Nucleus accumbens (tissue), 56 donors: Measurements from ENCODE around the gene AIP.
A peak's percentile ranks its signal among the peaks of the same experiment; 100 is the strongest.
"Not testable (repeated sequence)": the region's sequence is repeated elsewhere in the genome, so short reads cannot be mapped to it uniquely, and the experiment has no call there.

ENCODE experiments used
- DNase-seq, 56 donors: peaks; one replicate each; lab custom pipeline; 2025; lab: John Stamatoyannopoulos, UW

AIP gene

DNA sequence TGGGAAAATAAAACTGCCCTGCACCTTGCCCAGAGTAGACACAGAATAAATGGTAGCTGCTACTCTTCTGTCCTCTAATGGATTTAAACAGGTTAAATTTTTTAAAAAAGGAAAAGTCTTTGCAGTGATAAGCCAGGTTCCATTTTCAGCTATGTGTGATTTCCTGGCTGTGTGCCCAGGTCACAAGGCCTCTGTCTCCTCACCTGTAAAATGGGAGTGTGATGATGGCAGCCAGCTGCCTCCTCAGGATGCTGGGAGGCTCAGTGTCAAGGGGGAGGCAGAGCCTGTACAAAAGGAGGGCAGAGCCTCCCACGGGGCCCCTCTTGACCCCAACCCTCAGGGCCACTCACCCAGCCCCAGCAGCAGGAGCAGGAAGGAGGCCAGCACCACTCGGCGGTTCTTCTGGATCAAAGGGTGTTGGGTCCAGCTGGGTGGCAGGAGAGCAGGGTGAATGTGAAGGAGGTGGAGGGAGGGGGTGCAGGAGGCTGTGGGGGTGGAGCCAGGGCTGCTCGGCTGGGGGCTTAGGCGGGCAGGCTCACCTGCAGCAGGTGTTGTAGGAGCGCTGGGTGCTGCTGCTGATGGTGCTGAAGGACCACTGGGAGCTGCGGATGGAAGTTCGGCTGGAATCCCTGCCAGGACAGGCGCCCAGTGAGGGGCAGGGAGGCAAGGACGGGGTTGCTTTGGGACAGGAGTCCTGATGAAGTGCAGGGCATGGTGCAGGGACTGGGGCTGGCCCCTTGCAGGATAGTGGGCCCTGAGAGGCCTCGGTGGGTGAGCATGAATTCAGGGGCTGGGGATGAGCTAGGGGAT, 15.7 kb upstream of the AIP start:
- DNase-seq = no peak

DNA sequence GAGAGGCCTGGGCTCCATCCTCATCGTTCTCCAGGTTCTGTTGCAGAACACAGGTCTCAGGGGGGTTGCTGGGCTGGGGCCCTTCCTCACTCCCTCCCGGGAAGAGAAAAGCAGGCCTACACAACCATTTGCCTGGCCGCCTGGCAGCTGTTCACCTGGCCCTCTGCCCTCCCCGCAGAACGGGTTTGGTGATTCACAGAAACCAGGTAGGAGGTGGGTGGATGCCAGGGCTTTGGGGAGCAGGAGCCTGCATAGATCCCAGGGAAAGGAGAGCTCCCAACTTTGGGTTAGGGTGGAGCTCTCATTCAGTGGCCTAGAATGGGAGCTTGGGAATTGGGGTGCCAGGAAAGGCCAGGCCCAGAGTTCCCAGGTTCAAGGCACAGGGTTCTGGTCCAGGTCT, 14.8 kb upstream of the AIP start:
- peak in 22 of 56 donors; percentile 14 to 54 (median 34) for DNase-seq

DNA sequence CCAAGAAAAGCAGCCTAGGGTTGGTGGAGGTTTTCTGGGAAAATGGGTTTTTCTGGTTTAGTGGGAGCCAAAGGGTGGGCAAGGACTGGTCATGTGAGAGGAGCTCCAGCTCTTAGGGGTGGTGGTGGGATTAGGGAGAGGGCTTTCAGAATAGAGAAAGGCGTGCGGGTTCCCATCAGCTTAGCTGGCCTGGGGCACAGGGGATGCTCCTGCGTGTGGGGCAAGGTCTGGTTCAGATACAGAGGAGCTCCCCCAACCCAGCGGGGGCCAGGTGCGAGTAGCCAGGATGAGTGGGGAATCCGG, 14.4 kb upstream of the AIP start:
- DNase-seq = no peak

DNA sequence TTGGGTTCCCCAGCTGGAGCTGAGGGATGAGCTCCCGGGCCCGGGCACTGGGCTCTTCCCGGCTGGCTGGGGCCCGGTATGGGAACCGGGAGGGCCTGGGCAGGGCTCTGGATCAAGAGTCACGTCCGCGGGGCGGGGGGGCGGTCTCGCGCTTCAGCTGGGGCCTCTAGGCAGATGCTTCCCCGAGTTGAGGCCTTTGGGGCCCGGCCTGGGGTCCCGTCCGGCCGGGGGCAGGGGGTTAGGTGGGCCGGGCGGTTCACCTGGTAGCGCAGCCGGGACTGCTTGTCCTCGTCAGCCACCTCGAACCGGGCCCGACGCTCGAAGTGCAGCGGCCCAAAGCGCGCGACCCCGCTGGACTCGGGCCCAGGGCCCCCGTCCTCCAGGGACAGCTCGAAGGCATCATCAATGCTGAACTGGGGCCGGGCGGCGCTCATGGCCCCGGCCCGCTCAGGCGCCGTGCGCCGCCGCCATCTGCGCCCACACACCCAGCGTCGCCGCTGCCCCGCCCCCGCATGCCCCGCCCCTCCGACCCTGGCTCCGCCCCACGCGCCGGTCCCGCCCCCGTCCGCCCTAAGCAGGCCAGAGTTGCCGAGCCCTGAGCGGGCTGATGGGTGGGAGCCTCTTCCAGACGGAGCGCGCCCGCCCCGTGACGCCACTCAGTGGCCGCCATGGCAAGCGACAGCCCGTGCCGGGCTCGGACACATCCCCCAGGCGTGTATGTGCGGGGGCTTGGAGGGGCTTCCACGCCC, 13.9 kb upstream of the AIP start, which contains the start of gene TMEM134:
Gene TMEM134 (minus strand): TSS at position 493 of the 749 bp plus-strand sequence. CDS start 59 bp downstream, at position 434.
- peak; percentile 50 to 97 (median 90) for DNase-seq

DNA sequence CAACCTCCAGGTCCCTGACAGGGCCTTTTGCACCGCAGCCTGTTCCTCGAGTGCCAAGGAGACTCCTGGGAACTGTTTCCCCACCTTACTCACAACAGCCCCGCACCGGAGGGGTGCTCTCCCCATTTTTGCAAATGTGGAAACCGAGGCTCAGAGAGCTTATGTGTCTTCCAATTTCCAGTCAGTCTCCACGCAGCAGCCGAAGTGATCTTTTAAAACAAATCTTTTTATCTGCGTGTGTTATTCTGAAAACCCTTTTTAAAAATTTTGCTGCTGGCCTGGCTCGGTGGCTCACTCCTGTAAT, 13.4 kb upstream of the AIP start:
- DNase-seq = no peak

DNA sequence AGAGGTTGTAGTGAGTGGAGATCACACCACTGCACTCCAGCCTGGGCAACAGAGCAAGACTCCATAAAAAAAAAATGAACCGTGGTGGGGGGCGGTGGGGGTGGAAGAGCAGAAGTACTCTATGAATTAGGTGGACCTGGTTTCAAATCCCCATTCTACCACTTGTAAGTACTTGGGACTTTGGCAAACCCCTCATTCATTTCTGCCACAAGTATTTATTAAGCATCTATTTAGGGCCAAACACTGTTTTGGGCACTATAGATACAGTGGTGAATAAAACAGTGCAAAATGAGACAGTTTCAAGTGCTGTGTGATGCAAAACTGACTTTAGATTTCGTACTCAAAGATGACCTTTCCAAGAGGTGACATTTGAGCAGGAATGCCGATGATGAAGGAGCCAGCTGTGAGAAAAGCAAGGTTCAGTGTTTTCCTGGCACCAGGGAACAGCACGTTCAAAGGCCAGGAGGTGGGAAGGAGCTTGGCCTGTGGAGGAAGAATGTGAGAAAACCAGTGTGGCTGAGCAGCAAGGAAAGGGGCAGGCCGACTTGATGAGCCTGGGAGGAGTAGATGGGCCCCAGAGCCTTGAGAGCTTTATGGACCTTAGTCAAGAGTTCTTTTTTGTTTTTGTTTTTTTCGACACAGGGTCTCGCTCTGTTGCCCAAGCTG, 12.4 kb upstream of the AIP start:
- no peak for DNase-seq

DNA sequence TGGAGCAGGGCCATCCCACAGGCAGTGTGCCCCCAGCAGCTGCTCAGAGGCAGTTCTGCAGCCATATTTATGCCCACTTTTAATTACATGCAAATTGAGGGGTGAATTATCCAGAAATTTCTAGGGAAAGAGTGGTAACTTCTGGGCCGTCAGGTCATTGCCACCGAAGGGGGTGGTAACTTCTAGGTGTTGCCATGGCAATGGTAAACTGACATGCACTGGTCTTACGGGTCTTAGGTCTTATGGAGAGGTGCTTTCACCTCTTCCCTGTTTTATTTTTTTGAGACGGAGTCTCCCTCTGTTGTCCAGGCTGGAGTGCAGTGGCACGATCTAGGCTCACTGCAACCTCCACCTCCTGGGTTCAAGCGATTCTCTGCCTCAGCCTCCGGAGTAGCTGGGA, 9.9 kb upstream of the AIP start:
- DNase-seq = no peak

DNA sequence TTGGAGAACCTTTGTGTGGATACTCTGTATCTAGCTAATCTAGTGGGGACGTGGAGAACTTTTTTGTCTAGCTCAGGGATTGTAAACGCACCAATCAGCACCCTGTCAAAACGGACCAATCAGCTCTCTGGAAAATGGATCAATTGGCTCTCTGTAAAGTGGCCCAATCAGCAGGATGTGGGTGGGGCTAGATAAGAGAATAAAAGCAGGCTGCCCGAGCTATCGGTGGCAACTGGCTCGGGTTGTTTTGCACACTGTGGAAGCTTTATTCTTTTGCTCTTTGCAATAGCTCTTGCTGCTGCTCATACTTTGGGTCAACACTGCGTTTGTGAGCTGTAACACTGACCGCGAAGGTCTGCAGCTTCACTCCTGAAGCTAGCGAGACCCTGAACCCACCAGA, 6.1 kb upstream of the AIP start:
- not testable (repeated sequence) for DNase-seq

DNA sequence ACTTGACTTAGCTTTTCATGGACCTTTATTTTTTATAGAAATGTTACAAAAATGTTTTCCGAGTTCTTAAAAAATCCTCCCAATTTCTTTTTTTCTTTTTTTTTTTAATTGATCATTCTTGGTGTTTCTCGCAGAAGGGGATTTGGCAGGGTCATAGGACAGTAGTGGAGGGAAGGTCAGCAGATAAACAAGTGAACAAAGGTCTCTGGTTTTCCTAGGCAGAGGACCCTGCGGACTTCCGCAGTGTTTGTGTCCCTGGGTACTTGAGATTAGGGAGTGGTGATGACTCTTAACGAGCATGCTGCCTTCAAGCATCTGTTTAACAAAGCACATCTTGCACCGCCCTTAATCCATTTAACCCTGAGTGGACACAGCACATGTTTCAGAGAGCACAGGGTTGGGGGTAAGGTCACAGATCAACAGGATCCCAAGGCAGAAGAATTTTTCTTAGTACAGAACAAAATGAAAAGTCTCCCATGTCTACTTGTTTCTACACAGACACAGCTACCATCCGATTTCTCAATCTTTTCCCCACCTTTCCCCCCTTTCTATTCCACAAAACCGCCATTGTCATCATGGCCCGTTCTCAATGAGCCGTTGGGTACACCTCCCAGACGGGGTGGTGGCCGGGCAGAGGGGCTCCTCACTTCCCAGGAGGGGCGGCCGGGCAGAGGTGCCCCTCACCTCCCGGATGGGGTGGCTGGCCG, 5.3 kb upstream of the AIP start:
- DNase-seq = not testable (repeated sequence)

DNA sequence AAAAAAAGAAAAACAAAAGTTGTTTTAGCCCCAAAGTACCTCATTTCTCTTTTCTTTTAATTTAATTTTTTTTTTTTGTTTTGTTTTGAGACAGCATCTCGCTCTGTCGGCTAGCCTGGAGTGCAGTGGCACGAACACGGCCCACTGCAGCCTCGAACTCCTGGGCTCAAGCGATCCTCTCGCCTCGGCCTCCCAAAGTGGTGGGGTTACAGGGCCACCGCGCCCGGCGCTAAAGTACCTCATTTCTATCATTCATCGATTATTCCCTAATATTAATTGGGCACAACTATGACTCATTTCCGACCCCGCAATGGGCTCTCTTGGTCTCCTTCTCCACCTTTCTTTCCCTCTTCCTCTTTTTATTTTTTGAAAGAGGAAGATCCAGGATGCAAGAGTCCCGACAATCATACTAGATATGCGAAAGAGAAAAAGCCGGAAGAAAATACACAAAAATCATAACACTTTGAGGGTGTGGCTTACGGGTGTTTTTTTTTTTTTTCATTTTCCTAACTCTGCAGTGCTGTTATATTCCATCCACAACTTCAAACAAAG, 475 bp upstream of the AIP start:
- DNase-seq = no peak

DNA sequence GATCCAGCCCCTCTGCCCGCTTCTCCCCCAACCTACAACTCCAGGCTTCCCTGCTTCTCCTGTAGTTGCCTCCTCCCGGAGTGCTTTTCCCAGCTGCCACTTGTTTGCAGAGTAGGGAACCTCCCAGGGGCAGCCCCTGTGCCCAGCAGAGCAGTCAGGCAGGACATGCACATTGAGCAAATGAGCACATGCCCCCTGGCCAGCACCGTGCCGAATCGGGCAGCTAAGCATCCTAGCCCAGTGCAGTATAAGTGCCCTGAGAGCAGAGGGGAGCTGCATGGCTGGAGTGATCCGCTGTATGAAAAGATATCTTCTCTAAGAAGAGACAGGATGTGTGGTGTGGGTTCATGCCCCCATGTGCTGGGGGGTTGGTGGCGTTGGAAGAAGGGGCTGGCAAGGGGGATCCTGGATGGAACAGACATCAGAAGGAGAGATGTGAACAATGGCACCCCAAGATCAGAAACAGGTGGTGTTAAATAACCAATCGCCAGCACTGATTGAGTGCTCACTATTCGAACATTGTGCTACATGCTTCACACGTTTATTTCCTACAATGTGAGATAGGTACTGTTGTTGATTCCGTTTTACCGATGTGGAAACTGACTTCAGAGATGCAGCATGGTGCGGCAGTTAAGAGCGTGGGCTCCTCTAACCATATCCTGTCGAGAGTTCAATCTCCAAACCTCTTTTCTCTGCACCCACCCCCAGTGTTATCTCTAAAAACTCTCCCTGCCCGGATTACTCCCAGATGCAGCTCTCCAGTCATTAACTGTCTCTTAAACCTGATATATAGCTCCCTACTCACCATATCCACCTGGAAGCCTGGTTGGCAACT, 1.2 kb downstream of the AIP start:
- no peak for DNase-seq

DNA sequence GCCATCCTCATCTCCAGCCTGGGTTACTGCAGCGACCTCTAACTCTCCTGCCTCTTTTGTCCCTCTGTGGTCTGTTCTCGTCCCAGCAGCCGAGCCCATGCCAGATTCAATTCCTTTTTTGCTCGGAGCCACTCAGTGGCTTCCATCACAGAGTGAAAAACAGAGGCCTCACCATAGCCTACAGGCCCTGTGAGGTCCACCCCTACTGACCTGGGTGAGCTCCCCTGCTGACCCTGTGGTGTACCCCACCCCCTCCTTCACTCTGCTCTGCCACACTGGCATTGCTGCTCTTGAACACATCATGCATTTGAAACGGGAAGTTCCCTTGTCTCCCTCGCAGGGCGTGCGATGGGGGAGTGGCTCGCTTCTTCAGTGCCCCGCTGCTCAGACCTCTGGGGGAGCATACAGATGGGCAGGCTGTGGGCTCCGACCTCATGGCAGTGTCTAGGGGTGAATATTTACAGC, 2.1 kb downstream of the AIP start:
- DNase-seq = peak in 4 of 56 donors; percentile 14 to 39 (median 26)

DNA sequence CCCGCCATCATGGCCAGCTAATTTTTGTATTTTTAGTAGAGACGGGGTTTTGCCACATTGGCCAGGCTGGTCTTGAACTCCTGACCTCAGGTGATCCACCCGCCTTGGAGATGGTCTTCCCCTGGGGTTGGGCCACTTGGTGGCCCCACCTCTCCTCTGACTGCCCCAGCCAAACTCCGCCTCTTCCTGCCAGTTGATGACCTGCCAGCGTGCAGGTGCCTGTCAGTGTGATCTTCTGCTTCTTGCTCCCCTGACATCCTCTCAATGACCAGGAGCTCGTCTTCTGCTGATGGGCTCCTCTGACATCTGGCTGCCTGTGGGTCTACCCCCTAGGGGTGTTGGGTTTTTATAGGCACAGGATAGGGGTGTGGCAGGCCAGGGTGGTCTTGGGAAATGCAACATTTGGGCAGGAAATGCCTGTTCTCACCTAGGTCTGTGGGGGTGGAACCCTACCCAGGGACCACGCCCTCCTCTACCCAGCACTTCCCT, 3.1 kb downstream of the AIP start:
- not testable (repeated sequence) for DNase-seq

DNA sequence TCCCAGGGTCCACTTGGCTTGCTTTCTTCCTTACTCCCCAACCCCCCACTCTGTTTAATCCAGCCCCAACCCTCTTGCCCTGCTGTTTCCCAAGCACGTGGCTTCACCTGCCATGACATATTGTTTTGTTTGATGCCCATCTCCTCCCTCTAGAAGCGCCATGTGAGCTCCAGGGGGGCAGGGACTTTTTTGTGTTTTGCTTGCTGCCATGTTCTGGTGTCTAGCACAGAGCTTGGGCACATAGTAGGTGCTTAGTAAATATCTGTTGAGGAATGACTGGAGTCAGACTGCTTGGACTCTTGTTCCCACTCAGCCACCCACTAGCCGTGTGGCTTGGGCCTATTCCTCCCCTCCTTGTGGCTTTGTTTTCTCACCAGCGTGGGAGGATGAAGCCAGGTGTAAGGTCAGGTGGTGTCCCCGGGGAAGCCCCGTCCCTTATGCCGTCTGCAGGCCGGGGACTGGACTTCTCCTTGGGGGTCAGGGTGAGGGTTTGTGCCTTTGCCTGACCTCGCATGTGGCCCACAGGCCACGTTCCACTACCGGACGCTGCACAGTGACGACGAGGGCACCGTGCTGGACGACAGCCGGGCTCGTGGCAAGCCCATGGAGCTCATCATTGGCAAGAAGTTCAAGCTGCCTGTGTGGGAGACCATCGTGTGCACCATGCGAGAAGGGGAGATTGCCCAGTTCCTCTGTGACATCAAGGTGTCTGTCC, 3.8 kb downstream of the AIP start:
- no peak for DNase-seq

DNA sequence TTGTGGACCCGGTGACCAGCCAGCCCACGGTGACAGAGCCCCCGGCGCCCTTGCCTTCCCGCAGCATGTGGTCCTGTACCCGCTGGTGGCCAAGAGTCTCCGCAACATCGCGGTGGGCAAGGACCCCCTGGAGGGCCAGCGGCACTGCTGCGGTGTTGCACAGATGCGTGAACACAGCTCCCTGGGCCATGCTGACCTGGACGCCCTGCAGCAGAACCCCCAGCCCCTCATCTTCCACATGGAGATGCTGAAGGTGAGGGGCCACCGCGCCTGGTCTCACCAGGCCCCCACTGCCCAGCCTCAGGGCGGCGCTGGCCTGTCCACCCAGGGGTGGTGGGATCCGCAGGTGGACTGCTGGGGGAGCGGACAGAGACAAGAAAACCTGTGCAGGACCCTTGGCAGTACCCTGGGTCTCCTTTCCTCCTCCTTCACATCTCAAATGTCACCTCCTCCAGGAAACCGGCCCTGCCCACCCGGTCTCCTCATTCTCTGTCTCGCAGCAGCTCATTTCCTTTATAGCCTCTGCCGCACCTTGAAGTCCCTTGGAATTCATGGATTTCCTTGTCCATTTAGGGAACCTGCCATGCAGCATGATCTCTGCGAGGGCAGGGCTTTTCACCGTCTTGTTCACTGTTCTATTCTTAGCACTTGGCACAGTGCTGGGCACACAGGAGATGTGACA, 6.5 kb downstream of the AIP start:
- no peak for DNase-seq

DNA sequence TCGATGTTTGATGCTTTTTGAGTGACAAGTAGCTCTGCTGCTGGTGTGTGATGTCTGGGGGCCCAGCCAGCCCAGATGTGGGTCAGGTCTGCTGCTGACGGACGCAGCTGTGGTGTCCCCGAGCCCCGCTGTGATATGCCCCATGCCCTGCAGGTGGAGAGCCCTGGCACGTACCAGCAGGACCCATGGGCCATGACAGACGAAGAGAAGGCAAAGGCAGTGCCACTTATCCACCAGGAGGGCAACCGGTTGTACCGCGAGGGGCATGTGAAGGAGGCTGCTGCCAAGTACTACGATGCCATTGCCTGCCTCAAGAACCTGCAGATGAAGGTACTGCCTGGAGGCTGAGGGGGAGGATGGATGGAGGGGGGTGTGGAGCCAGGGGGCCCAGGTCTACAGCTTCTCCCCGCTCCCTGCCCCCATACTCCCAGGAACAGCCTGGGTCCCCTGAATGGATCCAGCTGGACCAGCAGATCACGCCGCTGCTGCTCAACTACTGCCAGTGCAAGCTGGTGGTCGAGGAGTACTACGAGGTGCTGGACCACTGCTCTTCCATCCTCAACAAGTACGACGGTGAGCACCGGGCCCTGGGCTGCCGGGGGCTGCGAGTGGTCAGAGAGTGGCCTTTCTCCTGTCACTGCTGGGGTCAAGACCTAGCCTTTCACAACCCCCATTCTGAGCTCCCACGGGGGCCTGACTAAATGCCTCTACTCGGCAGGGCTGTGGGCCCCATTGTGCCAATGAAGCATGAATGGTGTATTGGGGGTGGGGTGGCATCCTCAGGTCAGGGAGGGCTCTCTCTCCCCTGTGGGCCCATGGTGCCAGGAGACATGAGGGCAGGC, 7.3 kb downstream of the AIP start:
- no peak for DNase-seq

DNA sequence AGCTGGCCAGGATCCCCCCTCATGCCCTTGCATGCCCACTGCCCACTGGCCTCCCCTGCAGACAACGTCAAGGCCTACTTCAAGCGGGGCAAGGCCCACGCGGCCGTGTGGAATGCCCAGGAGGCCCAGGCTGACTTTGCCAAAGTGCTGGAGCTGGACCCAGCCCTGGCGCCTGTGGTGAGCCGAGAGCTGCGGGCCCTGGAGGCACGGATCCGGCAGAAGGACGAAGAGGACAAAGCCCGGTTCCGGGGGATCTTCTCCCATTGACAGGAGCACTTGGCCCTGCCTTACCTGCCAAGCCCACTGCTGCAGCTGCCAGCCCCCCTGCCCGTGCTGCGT, 7.9 kb downstream of the AIP start:
- no peak for DNase-seq
